EH (cell line): ENCODE measurements around the gene TSSC4.
A peak's percentile ranks its signal among the peaks of the same experiment; 100 is the strongest.

Source experiments
- DNase-seq: peaks from one replicate; pipeline ENCODE4 v3.0.0-alpha.2; 2015; ENCODE audit warnings: low read depth

TSSC4 gene

GRCh38 chr11:2418693-2419360, 18.3 kb downstream of the TSSC4 start:
- DNase-seq, result no peak

GRCh38 chr11:2419638-2420501, 19.3 kb downstream of the TSSC4 start:
- peak; percentile 72 for DNase-seq

GRCh38 chr11:2420502-2421225, 20.1 kb downstream of the TSSC4 start:
- DNase-seq, result peak; percentile 71

- no peak for DNase-seq
These were observed 20.9 kb downstream of the TSSC4 start for GRCh38 chr11:2421226-2421994.

- no peak for DNase-seq
These were observed 21.4 kb downstream of the TSSC4 start for GRCh38 chr11:2421996-2422395.

- no peak for DNase-seq
These were observed 22.1 kb downstream of the TSSC4 start for GRCh38 chr11:2422461-2423156.

- DNase-seq, result no peak
These were observed 22.8 kb downstream of the TSSC4 start for GRCh38 chr11:2423157-2424025.

- DNase-seq, result no peak
These were observed 24.4 kb downstream of the TSSC4 start for GRCh38 chr11:2424811-2425495.

- DNase-seq, result no peak
These were observed 25.0 kb downstream of the TSSC4 start for GRCh38 chr11:2425506-2425905.

GRCh38 chr11:2426221-2426620, 25.7 kb downstream of the TSSC4 start:
- no peak for DNase-seq

GRCh38 chr11:2426826-2427521, 26.4 kb downstream of the TSSC4 start:
- no peak for DNase-seq

GRCh38 chr11:2427721-2428321, 27.3 kb downstream of the TSSC4 start:
- DNase-seq, result no peak

GRCh38 chr11:2428322-2428795, 27.8 kb downstream of the TSSC4 start:
- DNase-seq, result peak; percentile 55

- no peak for DNase-seq
These were observed 30.8 kb downstream of the TSSC4 start for GRCh38 chr11:2431395-2431794.

- no peak for DNase-seq
These were observed 31.6 kb downstream of the TSSC4 start for GRCh38 chr11:2432171-2432621.

- DNase-seq, result no peak
These were observed 32.1 kb downstream of the TSSC4 start for GRCh38 chr11:2432628-2433071.

- DNase-seq, result no peak
These were observed 32.8 kb downstream of the TSSC4 start for GRCh38 chr11:2433106-2433925.
